GM18507 (cell line): Measurements from ENCODE around the gene CGNL1.

Experiments
- DNase-seq: peaks from one replicate; pipeline ENCODE4 v3.0.0; 2011; ENCODE audit warnings: low read depth; ENCODE audit not compliant: insufficient read length; ENCODE audit errors: extremely low spot score
- FAIRE-seq: peaks from 2 replicates; lab custom pipeline; 2011; peaks lifted over from hg19 to GRCh38; lab: Jason Lieb, UNC

The CGNL1 gene

DNA sequence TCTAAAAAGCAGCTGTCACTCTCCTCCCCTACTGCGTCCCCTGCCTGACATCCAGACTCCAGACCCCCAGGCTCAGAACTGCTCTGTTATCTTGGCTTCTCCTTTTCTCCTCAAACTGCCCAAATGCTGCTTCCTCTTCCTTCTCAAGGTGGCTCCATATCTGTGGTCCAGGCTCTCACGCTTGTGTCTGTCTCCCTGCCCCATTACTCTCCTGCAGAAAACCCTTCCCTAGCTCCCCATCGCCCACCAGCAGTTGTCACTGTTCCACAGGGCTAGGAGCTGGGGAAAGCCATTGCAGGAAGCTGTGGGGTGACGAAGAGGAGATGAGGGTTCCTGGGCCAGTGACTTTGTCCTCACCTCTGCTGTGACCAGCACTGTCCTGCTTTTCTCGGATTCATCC is 30.7 kb upstream of the CGNL1 start:
- DNase-seq: no peak
- no peak for FAIRE-seq

DNA sequence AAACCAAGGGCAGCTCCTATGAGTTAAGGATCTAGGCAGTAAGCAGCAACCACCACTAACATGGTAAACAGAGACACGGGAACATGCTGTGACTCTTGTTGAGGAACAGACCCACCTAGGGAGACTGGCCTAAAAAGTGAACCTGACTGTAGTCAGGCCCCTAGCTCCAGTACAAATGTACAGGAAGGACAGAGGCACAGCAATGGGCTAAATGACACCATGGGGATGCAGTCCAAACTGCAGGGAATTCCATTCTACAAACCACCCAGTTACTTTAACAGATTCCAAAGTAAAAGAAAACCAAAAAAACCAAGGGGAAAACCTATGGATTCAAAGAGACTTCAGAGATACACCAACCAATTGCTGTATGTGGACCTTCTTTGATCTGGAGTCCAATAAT is 28.2 kb upstream of the CGNL1 start:
- no peak for FAIRE-seq
- no peak for DNase-seq

DNA sequence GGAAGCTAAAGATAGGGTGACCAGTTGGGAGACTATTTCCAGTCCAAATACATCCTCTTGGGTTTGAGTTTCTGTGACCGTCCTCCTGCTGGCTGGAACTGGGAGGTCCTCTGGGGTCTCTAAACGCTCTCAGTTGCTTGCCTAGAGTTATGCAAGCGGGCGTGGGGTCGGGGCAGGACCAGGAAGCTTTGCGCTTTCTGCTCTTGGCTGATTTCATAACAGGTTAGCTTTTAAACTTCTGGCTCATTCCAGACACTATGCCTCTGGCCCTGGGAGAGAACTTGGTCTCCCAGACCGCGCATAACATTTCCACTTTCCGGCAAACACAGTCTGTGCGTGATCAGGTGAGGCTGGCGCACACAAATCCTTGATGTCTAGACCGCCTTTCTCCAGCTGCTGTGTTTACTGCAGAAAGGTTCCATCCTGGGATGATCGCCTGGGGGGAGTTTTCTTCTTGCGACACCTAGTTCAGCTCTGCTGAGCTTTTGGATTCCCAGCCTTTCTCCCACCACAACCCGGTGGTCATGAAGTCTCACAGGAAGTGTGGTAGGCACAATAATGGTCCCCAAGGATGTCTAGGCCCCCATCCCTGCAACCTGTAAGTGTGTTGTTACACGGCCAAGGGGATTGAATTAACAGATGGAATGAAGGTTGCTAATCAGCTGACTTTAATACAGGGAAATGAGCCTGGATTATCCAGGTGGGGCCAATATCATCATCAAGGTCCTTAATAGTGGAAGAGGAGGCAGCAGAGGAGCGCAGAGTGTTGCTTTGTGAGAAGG is 23.6 kb upstream of the CGNL1 start:
- no peak for DNase-seq
- no peak for FAIRE-seq

DNA sequence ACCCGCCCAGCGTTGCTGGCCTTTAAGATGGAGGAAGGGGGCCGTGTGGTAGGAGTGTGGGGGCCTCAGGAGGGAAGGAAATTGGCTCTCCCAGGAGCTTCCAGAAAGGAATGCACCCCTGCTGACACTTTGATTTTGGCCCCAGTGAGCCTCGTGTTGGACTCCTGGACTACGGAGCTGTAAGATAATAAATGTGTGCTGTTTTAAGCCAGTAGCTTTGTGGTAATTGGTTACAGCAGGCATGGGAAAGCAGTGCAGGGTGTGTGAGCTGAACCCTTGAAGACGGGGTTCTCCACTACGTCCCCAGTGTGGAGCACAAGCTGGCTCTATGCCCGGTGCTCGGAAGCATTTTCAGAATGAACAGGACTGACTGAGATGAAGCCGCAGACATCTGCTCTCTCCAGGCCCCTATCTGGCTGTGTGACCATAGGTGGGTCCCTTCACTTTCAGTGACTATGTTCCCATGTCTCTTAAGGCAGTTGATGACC is 22.9 kb upstream of the CGNL1 start:
- FAIRE-seq (no peak), DNase-seq (no peak)

DNA sequence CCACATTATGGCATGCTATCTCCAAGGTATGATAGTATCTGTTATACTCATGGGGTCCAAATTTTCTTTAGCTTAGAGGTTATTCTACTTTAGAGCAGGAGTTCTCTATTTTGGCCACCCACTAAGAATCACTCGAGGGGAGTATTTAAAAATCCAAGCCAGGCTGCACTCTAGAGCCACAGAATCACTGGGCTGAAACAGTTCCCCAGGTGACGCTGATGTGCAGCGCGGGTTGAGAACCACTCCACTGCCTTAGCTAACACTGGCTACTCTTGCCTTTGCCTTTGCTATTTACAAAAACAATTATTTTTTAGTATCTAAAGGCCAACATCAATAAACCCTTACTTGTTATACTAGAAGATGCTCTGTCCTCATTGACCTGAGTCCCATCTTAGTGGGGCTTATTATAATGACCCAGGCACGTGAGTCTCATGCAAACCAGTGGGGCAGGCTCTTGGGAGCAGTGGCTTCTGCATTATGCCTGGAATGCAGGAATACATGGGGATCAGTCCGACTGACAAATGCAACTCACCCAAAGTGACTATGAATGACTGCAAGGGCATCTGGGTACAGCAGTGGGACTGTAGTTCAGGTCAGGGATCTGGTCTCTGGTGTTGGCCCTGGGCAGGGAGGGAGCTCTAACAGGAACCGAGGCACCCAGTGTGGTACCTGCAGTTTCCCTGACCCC is 21.7 kb upstream of the CGNL1 start:
- FAIRE-seq: no peak
- no peak for DNase-seq

DNA sequence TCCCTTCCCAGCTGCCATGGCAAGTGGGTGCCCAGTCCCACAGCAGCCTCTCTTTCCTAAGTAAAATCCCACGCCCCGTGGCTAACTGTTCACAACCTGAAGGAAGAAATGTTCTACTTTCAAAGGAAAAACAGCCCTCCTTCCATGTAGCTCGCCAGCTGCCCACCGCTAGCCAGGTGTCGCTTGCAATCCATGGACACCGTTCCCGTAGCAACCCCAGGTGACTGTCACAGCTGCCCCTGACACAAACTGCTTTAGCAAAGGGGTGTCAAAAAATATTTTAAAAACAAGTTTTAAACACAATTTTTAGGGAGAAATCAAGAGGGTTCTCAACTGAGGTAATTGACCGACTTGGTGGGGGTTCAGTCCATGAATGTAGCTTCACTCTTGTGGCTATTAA is 21.0 kb upstream of the CGNL1 start:
- DNase-seq (no peak), FAIRE-seq (no peak)

DNA sequence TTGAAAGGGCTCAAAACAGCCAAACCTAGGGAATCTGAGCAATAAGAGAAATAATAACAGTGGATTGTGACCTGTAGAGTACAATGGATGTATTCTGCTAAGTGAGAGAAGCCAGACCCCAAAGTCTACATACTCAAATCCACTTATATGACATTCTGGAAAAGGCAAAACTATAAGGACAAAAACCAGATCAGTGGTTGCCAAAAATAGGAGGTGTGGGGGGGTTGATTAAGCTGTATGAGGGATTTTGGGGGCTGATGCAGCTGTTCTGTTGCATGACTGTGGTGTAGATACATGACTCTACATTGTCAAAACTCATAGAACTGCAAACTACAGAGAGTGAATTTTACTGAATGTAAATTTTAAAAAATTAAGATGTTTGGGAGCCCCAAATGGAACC is 20.1 kb upstream of the CGNL1 start:
- DNase-seq: no peak
- no peak for FAIRE-seq

DNA sequence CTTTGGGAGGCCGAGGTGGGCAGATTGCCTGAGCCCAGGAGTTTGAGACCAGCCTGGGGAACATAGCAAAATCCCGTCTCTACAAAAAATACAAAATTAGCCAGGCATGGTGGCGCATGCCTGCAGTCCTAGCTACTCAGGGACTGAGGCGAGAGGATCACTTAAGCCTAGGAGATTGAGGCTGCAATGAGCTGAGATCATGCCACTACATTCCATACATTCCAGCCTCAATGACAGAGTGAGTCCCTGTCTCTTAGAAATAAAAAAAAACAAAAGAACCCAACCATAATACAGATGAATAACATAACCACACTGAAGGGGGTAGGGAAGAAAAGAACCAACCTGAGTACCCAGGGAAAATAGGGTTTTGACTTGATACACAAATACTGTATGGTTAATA is 19.7 kb upstream of the CGNL1 start:
- FAIRE-seq (no peak), DNase-seq (no peak)

DNA sequence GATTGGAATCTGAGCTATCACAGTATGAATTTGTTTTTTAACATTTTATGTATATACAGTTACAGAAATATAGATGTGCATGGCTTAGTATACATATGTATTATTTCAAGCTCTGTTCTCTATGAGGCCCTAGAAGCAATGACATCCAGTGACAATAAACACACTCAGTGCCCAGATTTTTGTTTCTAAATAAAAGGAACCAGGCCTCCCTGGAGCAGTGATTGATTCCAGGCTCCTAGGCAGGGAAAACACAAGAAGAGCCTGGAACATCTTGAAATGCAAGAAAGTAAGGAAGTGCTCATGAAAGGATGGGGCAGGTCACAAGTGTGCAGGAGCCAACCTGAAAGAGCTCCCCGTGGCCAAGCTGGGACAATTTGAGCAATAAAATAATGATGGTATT is 18.5 kb upstream of the CGNL1 start:
- no peak for FAIRE-seq
- DNase-seq: no peak

DNA sequence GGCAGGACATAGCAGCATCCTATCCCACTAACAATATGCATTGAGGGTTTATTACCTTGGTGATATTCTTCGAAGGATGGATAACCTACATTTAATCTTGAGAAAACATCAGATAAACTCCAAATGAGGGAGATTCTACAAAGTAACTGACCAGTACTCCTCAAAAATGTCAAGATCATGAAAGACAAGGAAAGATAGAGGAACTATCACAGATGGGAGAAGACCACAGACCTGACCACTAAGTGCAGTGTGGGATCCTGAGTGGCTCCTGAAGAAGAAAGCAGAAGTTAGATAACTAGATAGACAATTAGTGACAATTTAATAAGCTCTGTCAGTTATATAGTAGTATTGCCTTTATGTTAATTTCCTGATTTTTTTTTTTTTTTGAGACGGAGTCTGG is 17.7 kb upstream of the CGNL1 start:
- FAIRE-seq: no peak

DNA sequence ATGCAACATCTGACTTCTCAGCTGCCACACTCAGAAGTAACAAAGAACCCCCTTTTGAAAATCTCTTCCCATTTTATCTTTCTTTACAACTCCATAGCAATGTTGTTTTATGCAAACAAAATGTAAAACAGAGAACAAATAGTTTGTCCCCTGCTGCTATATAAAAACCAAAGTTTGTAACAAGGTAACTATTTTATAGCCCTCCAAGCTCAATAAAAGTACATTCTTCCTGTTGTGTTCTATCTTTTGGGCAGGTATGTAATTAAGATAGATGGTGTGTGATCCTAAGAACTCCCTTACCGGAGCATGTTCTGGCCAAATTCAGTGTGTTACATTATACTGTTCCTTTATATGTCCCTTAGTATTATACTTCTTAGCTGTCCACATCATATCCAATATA is 12.6 kb upstream of the CGNL1 start:
- FAIRE-seq: no peak

More for the DNA sequence above, 17.7 kb upstream of the CGNL1 start:
- no peak for DNase-seq

DNA sequence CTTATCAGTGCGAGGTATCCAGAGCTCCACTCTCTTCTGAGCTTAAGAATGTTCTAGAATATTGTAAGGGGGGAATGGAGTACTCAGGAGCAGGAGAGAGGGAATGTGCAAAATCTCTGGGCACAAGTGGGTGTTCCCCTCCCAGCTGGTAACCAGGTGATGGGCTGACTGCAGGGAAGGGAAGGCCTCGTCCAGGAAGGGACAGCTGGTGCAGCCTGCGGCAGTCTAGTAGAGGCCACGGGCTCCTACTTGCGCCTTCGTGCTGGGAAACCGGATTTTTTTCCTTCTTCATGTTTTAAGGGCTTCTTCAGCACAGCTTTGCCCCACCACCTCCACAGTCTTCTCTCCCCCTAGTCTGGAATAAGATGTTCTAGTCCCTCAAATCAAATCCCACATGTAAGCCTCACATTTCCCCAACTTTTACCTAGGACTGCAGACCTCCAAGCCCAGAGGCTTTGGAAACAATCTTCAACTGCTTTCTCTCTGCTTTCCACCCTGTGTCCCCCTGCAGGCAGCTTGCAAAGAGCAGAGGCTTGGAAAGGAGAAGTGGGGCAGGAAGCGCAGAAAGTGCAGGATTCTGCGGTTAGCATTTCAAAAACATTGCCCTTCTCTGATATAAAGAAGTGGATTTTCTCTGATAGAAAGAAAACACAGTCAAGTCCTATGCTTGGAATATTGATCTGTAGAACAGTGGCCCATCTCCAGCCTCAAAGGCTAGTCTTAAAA is 11.9 kb upstream of the CGNL1 start:
- no peak for FAIRE-seq
- DNase-seq: no peak

More for the DNA sequence above, 12.6 kb upstream of the CGNL1 start:
- no peak for DNase-seq

DNA sequence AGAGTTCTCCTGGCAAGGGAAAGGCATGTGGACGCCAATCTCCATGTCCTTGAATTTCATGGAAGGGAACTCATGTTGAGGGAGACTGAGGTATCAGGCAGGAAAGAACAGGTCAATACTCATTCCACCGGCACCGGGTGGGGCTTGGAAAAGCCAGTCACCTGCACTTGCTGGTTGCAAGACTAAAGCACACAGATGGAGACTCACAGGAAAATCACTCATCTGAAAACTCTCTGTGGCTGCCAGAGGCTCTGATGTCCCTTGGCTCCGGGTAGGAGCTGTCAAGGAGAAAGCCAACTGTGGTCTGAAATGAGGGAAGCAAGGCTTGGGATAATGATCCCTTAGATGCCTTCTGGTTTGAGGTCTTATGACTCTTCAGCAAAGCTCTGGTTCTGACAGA is 8.7 kb upstream of the CGNL1 start:
- FAIRE-seq: no peak

DNA sequence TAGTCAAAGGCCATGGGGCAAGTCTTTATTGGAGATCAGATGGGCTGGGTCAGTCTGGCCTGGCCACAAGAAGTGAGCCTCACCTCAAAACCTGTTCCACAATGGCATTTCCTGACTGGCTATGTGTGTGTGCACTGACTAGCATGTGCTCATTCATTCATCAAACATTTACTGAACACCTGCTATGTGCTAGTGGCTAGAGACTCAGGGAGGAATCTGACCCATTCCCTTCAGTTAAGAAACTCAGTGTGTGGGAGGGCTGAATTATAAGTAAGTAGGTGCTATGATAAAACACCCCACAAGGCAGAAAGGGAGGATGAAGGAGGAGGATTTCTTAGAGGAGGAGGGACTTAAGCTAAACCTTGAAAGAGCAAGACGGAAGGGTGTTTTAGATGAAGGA is 5.4 kb upstream of the CGNL1 start:
- DNase-seq (no peak), FAIRE-seq (no peak)

More for the DNA sequence above, 8.7 kb upstream of the CGNL1 start:
- no peak for DNase-seq

DNA sequence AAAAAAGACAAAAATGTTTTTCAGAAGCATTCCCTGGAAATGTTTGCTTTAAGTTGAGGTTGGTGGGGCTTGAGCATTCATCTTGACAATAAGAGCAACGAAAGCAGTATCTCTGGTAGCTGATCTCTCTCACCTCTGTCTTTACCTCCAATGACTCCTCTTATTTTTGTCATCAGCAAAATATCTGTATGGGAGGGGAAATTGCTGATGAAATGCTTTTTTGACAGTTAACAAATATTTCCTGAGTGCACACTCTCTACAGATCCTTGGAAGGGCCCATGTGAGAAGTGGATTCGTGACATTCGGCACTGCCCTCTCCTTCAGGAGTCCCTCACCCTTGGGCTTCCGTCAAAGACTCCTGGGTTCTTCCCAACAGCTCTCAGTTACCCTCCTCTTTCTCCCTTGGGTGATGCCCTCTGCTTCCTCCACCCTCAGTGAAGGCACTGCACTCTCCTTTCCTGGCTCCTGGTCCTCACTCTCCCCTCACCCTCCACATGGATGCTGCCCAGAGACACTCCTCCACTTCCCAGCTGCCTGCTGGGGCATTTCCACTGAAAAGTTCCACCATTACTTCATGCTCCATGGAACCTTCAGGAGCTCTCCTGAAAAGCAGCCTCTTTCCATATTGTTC is 2.9 kb upstream of the CGNL1 start:
- DNase-seq (no peak), FAIRE-seq (no peak)

DNA sequence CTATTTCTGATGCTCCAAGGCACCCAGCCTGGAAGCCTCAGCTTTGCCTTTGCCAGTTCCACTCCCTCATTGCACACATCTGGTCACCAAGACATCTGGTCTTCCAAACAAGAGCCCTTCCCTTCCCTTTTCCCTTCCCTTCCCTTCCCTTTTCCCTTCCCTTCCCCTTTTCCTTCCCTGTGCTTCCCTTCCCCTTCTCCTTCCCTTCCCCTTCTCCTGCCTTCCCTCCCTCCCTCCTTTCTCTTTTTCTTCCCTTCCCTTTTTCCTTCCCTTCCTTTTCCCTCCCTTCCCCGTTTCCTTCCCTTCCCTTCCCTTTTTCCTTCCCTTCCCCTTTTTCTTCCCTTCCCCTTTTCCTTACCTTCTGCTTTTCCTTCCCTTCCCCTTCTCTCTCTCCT is 2.4 kb upstream of the CGNL1 start:
- DNase-seq (no peak), FAIRE-seq (no peak)

DNA sequence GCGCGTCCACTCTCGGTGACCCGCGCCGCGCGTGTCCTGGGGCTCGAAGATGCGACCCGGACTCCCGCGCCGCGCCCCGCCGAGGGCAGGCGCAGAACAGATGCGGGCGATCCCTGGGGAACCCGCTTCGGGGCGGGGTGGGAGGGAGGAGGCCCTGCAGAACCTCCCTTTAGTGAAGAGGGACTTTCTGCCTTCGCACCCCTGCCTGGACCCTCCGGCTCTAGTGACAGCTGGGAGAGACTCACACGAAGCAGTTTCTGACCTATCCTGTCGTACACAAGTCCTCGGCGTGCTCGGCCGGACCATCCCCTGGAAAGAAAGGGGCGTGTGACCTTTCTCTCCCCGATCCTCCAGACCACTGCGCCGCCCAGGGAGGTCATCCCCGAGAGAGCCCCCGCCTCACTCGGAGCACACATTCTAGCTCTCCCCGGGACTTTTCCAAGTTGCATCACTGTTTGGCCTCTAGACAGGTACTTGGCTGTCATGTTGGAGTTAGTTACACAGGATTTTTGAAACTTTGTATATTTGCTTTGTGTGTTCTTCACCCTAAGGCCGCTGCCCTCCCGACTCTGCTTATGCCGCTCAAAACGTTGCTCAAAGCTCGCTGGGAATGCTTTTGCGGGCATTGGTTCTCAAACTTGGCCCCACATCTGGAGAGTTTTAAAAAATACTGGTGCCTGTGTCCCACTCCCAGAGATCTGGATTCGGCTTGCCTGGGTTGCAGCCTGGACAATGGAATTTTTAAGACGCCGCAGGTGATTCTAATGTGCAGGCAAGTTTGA is 582 bp downstream of the CGNL1 start:
- DNase-seq (no peak), FAIRE-seq (no peak)

DNA sequence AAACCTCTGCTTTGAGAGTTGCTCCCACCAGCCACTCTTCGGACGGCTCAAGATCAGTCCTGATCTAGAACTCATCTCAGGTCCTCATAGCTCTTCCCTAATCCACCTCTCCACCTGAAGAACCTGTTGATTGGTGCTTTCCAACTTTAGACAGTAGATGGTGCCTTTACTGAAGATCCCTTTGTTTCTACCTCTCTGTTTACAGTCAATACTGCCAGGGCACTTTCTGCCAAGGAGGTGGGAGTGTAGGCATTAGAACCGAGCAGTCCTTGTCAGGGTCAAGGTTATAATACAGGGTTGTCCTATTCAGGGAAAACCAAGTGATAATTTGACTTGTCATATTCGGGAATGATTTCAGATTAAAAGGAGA is 1.2 kb downstream of the CGNL1 start:
- FAIRE-seq (no peak), DNase-seq (no peak)

DNA sequence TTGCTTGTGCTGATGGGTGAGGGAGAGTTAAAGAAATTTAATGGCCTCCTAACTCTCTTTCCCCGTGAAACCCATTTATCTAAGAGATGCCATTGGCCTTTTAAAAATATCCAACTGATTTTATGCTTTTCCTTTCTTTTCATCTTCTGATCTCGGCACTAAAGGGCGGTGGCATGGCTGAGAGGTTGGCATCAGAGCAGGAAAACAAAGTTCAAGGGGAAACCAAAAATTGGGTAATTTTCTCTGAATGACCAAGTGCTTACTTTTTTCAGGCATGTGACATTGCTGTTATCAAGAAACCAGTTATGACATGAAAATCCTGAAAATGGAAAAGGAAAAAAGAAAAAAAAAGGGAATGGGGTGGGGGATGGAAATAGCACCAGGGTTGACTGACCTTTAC is 3.2 kb downstream of the CGNL1 start:
- FAIRE-seq (no peak), DNase-seq (no peak)
